Mesothelial cell of epicardium (in vitro differentiated cells): ENCODE results near the gene CHST11. TPM values are rescaled to one million over a fixed set of nuclear protein-coding genes. Genes with fewer than 3 reads are reported as not detected.

Experiments
- DNase-seq, 2 experiments: peaks; one replicate each; pipeline ENCODE4 v3.0.0; 2021; ENCODE audit warnings: low spot score in 2 of 2; ENCODE audit not compliant: unreplicated experiment in 2 of 2
- H3K27ac Mint-ChIP-seq: 2 replicates; pipeline ENCODE4 v1.8.0; 2021; ENCODE audit warnings: mixed read lengths
- H3K27me3 Mint-ChIP-seq: 2 replicates; pipeline ENCODE4 v1.8.0; 2021; ENCODE audit warnings: low read depth, mixed read lengths
- H3K36me3 Mint-ChIP-seq: 2 replicates; pipeline ENCODE4 v1.8.0; 2021; ENCODE audit warnings: mixed read lengths
- H3K4me1 Mint-ChIP-seq: 2 replicates; pipeline ENCODE4 v1.8.0; 2021; ENCODE audit warnings: mixed read lengths
- H3K4me3 Mint-ChIP-seq: 2 replicates; pipeline ENCODE4 v1.8.0; 2021; ENCODE audit warnings: mild to moderate bottlenecking, moderate library complexity, mixed read lengths
- H3K9me3 Mint-ChIP-seq: 2 replicates; pipeline ENCODE4 v1.8.0; 2021; ENCODE audit warnings: mixed read lengths
- CTCF ChIP-seq: fragments of 200-600 bp; sonication (generic); IDR thresholded peaks from one replicate; pipeline ENCODE4 v1.5.0; 2021; ENCODE audit warnings: antibody characterized with exemption; ENCODE audit not compliant: unreplicated experiment
- total RNA-seq: library from RNA; stranded (reverse); gene quantifications from 3 replicates; pipeline ENCODE4 v1.2.1, GENCODE V29; 2021

CHST11 gene
- total RNA-seq, 1 donor from 2014 or later, result 15.0 TPM

- Mint-ChIP-seq H3K27me3 (no peaks in the 10 kb centered on the region), H3K4me1 (peaks cover 8% of the 10 kb centered on the region), H3K9me3 (no peaks in the 10 kb centered on the region), H3K27ac (no peak overlapping the region), H3K36me3 (no peaks in the 10 kb centered on the region), H3K4me3 (no peak overlapping the region)
- TF ChIP-seq CTCF, result no peak
- no peak for DNase-seq
Measured at GRCh38 chr12:104486943-104487819, 30.4 kb downstream of the CHST11 start.

GRCh38 chr12:104488374-104488773 is 31.6 kb downstream of the CHST11 start:
- Mint-ChIP-seq H3K4me1 (peaks cover 8% of the 10 kb centered on the region), H3K27ac (no peak overlapping the region), H3K36me3 (no peaks in the 10 kb centered on the region), H3K27me3 (no peaks in the 10 kb centered on the region), H3K9me3 (no peaks in the 10 kb centered on the region), H3K4me3 (no peak overlapping the region)
- DNase-seq, result no peak
- TF ChIP-seq CTCF, result no peak

- no peak for DNase-seq
- H3K4me1 Mint-ChIP-seq, result peaks cover 12% of the 10 kb centered on the region
- no peaks in the 10 kb centered on the region for H3K27me3 Mint-ChIP-seq
- H3K9me3 Mint-ChIP-seq, result no peaks in the 10 kb centered on the region
- H3K27ac Mint-ChIP-seq, result no peak overlapping the region
- TF ChIP-seq CTCF, result no peak
- H3K4me3 Mint-ChIP-seq, result no peak overlapping the region
- H3K36me3 Mint-ChIP-seq, result no peaks in the 10 kb centered on the region
Measured at GRCh38 chr12:104490186-104490585, 33.4 kb downstream of the CHST11 start.

GRCh38 chr12:104490850-104491249 is 34.1 kb downstream of the CHST11 start:
- Mint-ChIP-seq H3K36me3 (no peaks in the 10 kb centered on the region), H3K27ac (no peak overlapping the region), H3K27me3 (no peaks in the 10 kb centered on the region), H3K4me1 (peaks cover 14% of the 10 kb centered on the region), H3K9me3 (no peaks in the 10 kb centered on the region), H3K4me3 (no peak overlapping the region)
- TF ChIP-seq CTCF, result no peak
- no peak for DNase-seq

GRCh38 chr12:104493496-104493895 is 36.7 kb downstream of the CHST11 start:
- H3K27ac Mint-ChIP-seq, result peak overlapping the region; percentile 34
- no peaks in the 10 kb centered on the region for H3K9me3 Mint-ChIP-seq
- no peaks in the 10 kb centered on the region for H3K36me3 Mint-ChIP-seq
- no peaks in the 10 kb centered on the region for H3K27me3 Mint-ChIP-seq
- no peak for TF ChIP-seq CTCF
- DNase-seq, result no peak
- H3K4me3 Mint-ChIP-seq, result no peak overlapping the region
- H3K4me1 Mint-ChIP-seq, result peaks cover 20% of the 10 kb centered on the region
